GM10248 (cell line): ENCODE results near the gene DNMBP.
"Not testable (repeated sequence)": the region's sequence is repeated elsewhere in the genome, so short reads cannot be mapped to it uniquely, and the experiment has no call there.

Source experiments
- CTCF ChIA-PET: fragments of 300-600 bp; sonication (Branson Sonifier 250); formaldehyde crosslinking; extraction: SDS; loops from one replicate; lab custom pipeline; 2021; ENCODE audit warnings: antibody characterized with exemption; lab: Yijun Ruan, JAX
- POLR2A ChIA-PET: fragments of 350-650 bp; sonication (Branson Sonifier 250); formaldehyde crosslinking; extraction: SDS; loops from one replicate; lab custom pipeline; 2020; ENCODE audit warnings: antibody characterized with exemption; lab: Yijun Ruan, JAX
- DNase-seq: peaks from one replicate; pipeline ENCODE4 v3.0.0; 2012; ENCODE audit errors: extremely low spot score
- TF ChIP-seq, protein P1 (sequence below): IDR thresholded peaks from 2 replicates; pipeline ENCODE4 v1.5.1; 2012; ENCODE audit warnings: mild to moderate bottlenecking, low read depth; ENCODE audit errors: extremely low read depth, missing control alignments, control extremely low read depth

Gene DNMBP

GRCh38 chr10:99845837-99846382 is 163.8 kb downstream of the DNMBP start:
- TF ChIP-seq, protein P1, sequence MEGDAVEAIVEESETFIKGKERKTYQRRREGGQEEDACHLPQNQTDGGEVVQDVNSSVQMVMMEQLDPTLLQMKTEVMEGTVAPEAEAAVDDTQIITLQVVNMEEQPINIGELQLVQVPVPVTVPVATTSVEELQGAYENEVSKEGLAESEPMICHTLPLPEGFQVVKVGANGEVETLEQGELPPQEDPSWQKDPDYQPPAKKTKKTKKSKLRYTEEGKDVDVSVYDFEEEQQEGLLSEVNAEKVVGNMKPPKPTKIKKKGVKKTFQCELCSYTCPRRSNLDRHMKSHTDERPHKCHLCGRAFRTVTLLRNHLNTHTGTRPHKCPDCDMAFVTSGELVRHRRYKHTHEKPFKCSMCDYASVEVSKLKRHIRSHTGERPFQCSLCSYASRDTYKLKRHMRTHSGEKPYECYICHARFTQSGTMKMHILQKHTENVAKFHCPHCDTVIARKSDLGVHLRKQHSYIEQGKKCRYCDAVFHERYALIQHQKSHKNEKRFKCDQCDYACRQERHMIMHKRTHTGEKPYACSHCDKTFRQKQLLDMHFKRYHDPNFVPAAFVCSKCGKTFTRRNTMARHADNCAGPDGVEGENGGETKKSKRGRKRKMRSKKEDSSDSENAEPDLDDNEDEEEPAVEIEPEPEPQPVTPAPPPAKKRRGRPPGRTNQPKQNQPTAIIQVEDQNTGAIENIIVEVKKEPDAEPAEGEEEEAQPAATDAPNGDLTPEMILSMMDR: peak; percentile 90
- peak; percentile 69 for DNase-seq
- CTCF ChIA-PET: interaction anchor here (0.5 to 8.4 kb wide), 90 partner anchors 9 to 682 kb away, joined by 3 to 231 read pairs (median 4); partner anchors contain the start of gene DNMBP
- POLR2A ChIA-PET: no interaction called here

GRCh38 chr10:99844433-99844955 is 165.3 kb downstream of the DNMBP start:
- CTCF ChIA-PET: interaction anchor here (1.1 to 8.4 kb wide), 8 partner anchors 8 to 589 kb away, joined by 3 to 231 read pairs (median 6); no protein-coding TSS in a partner anchor
- DNase-seq: no peak
- TF ChIP-seq, protein P1: no peak
- POLR2A ChIA-PET: no interaction called here

GRCh38 chr10:99843310-99843709 is 166.4 kb downstream of the DNMBP start:
- POLR2A ChIA-PET: no interaction called here
- CTCF ChIA-PET: interaction anchor here (1.3 to 8.4 kb wide), 2 partner anchors 206 to 590 kb away, joined by 4 to 231 read pairs; no protein-coding TSS in a partner anchor
- TF ChIP-seq, protein P1: no peak
- no peak for DNase-seq

GRCh38 chr10:99841746-99842145 is 168.0 kb downstream of the DNMBP start:
- ChIA-PET POLR2A (no interaction called here), CTCF (interaction anchor here (1.9 kb wide), 1 partner anchor 204 kb away, joined by 4 read pairs; no protein-coding TSS in a partner anchor)
- DNase-seq: no peak
- TF ChIP-seq, protein P1: no peak

DNA sequence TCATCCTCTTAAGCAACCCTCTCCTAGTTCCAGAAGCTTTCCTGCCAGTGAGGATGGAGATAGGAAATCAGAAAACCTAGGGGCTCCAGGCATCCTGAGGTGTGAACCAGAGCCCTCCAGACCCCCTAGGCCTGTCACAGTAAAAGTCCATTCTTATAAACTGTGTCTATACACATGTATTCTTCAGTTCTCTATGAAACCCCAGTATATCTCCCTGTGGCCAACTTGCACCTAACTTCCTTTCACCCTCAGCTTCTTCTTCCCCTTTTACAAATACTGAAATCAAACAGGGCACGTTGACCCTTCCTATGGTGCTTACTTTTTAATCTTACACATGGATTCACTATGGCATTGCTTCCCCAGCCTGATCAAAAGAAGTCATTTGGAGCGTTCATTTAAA is 168.9 kb downstream of the DNMBP start:
- CTCF ChIA-PET: interaction anchor here (1.9 kb wide), 1 partner anchor 205 kb away, joined by 4 read pairs; no protein-coding TSS in a partner anchor
- POLR2A ChIA-PET, DNase-seq: not testable (repeated sequence)

DNA sequence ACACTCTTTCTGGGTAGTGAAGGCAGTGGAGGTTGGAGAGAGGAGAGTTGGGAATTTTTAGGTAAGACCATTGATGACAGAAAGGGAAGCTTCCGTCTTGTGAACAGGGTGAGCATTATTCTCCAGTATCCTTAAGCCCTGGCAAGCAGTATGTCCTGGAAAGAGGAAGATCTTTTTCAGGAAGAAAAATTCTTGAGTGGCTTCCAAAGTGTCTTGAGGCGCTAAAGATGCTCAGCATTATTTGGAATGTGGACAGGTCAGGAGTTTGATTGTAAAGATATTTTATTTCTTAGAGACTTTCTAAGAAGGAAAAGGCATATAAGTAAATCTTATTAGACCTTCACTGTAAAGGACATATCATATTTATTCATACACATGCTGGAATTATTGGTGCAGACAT is 173.0 kb downstream of the DNMBP start:
- no peak for DNase-seq
- TF ChIP-seq, protein P1: no peak
- CTCF ChIA-PET: interaction anchor here (1.5 kb wide), 1 partner anchor 9 kb away, joined by 9 read pairs; no protein-coding TSS in a partner anchor
- POLR2A ChIA-PET: no interaction called here

DNA sequence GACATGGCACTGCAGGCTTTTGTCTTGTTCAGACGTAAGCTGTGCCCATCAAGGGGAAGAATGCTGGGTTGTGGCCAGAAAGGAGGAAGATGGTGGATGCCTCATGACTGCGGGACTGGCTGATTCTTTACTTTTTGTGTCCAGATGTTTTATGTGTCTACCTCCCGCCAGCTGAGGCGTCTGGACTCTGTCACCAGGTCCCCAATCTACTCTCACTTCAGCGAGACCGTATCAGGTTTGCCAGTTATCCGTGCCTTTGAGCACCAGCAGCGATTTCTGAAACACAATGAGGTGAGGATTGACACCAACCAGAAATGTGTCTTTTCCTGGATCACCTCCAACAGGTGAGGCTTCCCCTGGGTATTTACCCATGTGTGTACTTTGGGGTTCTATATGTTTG is 173.8 kb downstream of the DNMBP start:
- POLR2A ChIA-PET: no interaction called here
- no peak for DNase-seq
- CTCF ChIA-PET: interaction anchor here (1.5 kb wide), 1 partner anchor 10 kb away, joined by 9 read pairs; no protein-coding TSS in a partner anchor
- TF ChIP-seq, protein P1: no peak
